ENCODE data around the gene MOSMO.

DNA sequence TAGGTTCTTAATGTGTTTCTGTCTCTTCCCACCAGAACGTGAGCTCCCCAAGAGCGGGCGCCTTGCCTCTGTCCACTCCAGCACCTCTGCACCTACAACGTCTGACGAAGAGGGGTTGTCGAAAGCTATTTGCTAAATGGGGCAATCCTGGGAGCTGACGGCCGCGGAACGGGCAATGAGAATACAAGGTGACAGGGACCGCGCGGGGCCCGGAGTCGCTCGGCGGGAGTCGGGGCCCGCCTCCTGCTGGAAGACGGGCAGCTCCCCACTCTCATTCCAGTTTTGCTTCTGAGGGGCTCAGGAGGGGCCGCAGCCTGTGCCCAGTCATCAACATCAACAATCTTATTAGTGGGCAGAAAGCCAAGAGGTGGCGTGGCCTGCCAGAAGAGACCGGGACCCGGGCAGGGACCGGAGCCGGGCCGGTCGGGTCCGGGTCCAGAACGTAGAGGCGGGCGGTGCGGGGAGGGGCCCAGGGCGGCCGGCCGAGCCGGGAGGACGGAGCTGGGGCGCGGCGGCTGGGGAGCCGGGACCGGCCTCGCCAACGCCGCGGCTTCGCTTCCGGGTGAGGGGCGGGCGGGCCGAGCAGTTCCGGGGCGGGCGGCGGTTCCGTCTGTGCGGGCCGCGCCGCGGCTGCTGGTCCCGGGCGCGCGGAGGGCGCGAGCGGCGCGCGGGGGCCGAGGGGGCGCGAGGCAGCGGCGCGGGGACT is at the start of gene MOSMO:
- TF ChIP-seq, protein P1, sequence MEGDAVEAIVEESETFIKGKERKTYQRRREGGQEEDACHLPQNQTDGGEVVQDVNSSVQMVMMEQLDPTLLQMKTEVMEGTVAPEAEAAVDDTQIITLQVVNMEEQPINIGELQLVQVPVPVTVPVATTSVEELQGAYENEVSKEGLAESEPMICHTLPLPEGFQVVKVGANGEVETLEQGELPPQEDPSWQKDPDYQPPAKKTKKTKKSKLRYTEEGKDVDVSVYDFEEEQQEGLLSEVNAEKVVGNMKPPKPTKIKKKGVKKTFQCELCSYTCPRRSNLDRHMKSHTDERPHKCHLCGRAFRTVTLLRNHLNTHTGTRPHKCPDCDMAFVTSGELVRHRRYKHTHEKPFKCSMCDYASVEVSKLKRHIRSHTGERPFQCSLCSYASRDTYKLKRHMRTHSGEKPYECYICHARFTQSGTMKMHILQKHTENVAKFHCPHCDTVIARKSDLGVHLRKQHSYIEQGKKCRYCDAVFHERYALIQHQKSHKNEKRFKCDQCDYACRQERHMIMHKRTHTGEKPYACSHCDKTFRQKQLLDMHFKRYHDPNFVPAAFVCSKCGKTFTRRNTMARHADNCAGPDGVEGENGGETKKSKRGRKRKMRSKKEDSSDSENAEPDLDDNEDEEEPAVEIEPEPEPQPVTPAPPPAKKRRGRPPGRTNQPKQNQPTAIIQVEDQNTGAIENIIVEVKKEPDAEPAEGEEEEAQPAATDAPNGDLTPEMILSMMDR (conservative IDR thresholded peaks at IDR 0.05; ENCODE audit: low read length) = no peak
- no peak for TF ChIP-seq EZH2phosphoT487 (IDR thresholded peaks at IDR 0.05; ENCODE audit: borderline replicate concordance, low read depth, low read length)

All from OCI-LY7 (cell line).